MM.1S (cell line): ENCODE data around the gene OR4D2.

Source experiments
- DNase-seq: peaks from one replicate; pipeline ENCODE4 v3.0.0-alpha.2; 2015
- H2AFZ ChIP-seq: fragments of 300-600 bp; sonication (generic); 2 replicates; pipeline ENCODE4 v1.6.0; 2016; ENCODE audit warnings: antibody characterized with exemption, low read length
- H3F3A ChIP-seq: fragments of 300-600 bp; sonication (generic); 2 replicates; pipeline ENCODE4 v1.6.1; 2016; ENCODE audit warnings: mild to moderate bottlenecking, antibody characterized with exemption, low read length, moderate library complexity, mixed read lengths; ENCODE audit not compliant: insufficient read depth
- H3K27ac ChIP-seq: fragments of 300-600 bp; sonication (generic); 2 replicates; pipeline ENCODE4 v1.5.1; 2016; ENCODE audit warnings: mild to moderate bottlenecking, low read length
- H3K27me3 ChIP-seq: fragments of 300-600 bp; sonication (generic); replicated peaks from 2 replicates; pipeline ENCODE4 v1.6.0; 2016; ENCODE audit warnings: low read length; ENCODE audit not compliant: insufficient read depth
- H3K36me3 ChIP-seq: fragments of 300-600 bp; sonication (generic); replicated peaks from 2 replicates; pipeline ENCODE4 v1.6.1; 2016; ENCODE audit warnings: mild to moderate bottlenecking, low read length, mixed read lengths; ENCODE audit not compliant: insufficient read depth
- H3K4me1 ChIP-seq: fragments of 300-600 bp; sonication (generic); 2 replicates; pipeline ENCODE4 v1.6.1; 2016; ENCODE audit warnings: low read length, mixed read lengths
- H3K4me2 ChIP-seq: fragments of 300-600 bp; sonication (generic); 2 replicates; pipeline ENCODE4 v1.6.0; 2016; ENCODE audit warnings: low read depth, low read length
- H3K4me3 ChIP-seq: fragments of 300-600 bp; sonication (generic); 2 replicates; pipeline ENCODE4 v1.5.1; 2016; ENCODE audit warnings: low read length, mixed read lengths
- H3K79me2 ChIP-seq: fragments of 300-600 bp; sonication (generic); 2 replicates; pipeline ENCODE4 v1.6.1; 2016; ENCODE audit warnings: mixed run types, low read length, mixed read lengths
- H3K9ac ChIP-seq: fragments of 300-600 bp; sonication (generic); 2 replicates; pipeline ENCODE4 v1.6.1; 2016; ENCODE audit warnings: low read length, mixed read lengths
- H3K9me2 ChIP-seq: fragments of 300-600 bp; sonication (generic); replicated peaks from 2 replicates; pipeline ENCODE4 v1.6.1; 2016; ENCODE audit warnings: mild to moderate bottlenecking, low read length, mixed read lengths; ENCODE audit not compliant: insufficient read depth
- H3K9me3 ChIP-seq: fragments of 300-600 bp; sonication (generic); replicated peaks from 2 replicates; pipeline ENCODE4 v1.6.1; 2016; ENCODE audit warnings: mild to moderate bottlenecking, low read length, mixed read lengths; ENCODE audit not compliant: insufficient read depth
- H4K20me1 ChIP-seq: fragments of 300-600 bp; sonication (generic); 2 replicates; pipeline ENCODE4 v1.6.1; 2016; ENCODE audit warnings: mild to moderate bottlenecking, low read length, moderate library complexity, mixed read lengths; ENCODE audit not compliant: insufficient read depth
- EZH2 ChIP-seq: fragments of 300-600 bp; sonication (generic); optimal IDR thresholded peaks from 2 replicates; pipeline ENCODE3; 2017; ENCODE audit warnings: low read depth, mild to moderate bottlenecking, antibody characterized with exemption, low read length, mixed read lengths
- EZH2phosphoT487 ChIP-seq: fragments of 300-600 bp; sonication (generic); IDR thresholded peaks from 2 replicates; pipeline ENCODE4 v1.6.1; 2018; ENCODE audit warnings: antibody characterized with exemption, low read length
- TF ChIP-seq, protein P1 (sequence below): fragments of 300-600 bp; sonication (generic); IDR thresholded peaks from 2 replicates; pipeline ENCODE4 v1.5.1; 2016; ENCODE audit warnings: antibody characterized with exemption, low read length, mixed read lengths

The OR4D2 gene

DNA sequence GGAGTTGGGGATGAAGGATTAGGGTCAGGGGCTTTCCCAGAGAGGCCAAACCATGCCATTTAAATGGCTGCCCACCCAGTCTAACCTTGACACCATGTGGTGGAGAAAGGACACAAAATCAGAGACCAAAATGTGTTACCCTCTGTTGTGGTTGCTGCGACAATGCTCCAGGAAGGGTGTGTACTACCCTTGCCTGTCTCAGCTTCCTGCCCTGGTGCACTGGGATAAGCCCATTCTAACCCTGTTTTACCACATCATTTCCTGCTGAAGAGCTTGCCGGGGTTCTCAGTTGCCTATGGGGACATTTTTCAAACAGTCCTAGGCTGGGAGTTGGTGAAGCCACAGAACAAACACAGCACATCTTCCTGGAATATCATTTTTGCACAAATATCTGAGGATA lies 13.7 kb upstream of the OR4D2 start:
- Histone ChIP-seq H3F3A (no peaks in the 10 kb centered on the region), H3K79me2 (no peaks in the 10 kb centered on the region), H3K9ac (no peak overlapping the region), H3K27me3 (no peaks in the 10 kb centered on the region), H3K4me3 (peak overlapping the region; percentile 15; the same call in 1 of the 2 replicates), H3K4me1 (peaks cover 19% of the 10 kb centered on the region), H3K9me3 (no peaks in the 10 kb centered on the region), H4K20me1 (no peaks in the 10 kb centered on the region), H3K9me2 (no peaks in the 10 kb centered on the region), H3K4me2 (peak overlapping the region; percentile 71), H3K36me3 (no peaks in the 10 kb centered on the region), H3K27ac (peak overlapping the region; percentile 53; the same call in 1 of the 2 replicates), H2AFZ (peak overlapping the region; percentile 55)
- DNase-seq: peak; percentile 77
- TF ChIP-seq EZH2phosphoT487: no peak
- TF ChIP-seq, protein P1, sequence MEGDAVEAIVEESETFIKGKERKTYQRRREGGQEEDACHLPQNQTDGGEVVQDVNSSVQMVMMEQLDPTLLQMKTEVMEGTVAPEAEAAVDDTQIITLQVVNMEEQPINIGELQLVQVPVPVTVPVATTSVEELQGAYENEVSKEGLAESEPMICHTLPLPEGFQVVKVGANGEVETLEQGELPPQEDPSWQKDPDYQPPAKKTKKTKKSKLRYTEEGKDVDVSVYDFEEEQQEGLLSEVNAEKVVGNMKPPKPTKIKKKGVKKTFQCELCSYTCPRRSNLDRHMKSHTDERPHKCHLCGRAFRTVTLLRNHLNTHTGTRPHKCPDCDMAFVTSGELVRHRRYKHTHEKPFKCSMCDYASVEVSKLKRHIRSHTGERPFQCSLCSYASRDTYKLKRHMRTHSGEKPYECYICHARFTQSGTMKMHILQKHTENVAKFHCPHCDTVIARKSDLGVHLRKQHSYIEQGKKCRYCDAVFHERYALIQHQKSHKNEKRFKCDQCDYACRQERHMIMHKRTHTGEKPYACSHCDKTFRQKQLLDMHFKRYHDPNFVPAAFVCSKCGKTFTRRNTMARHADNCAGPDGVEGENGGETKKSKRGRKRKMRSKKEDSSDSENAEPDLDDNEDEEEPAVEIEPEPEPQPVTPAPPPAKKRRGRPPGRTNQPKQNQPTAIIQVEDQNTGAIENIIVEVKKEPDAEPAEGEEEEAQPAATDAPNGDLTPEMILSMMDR: no peak
- TF ChIP-seq EZH2: no peak

GRCh38 chr17:58153671-58154070 lies 13.1 kb upstream of the OR4D2 start:
- H3K4me3 ChIP-seq: no peak overlapping the region
- no peaks in the 10 kb centered on the region for H3K79me2 ChIP-seq
- no peaks in the 10 kb centered on the region for H4K20me1 ChIP-seq
- H3K27me3 ChIP-seq: no peaks in the 10 kb centered on the region
- H3K9ac ChIP-seq: no peak overlapping the region
- H3K36me3 ChIP-seq: no peaks in the 10 kb centered on the region
- no peaks in the 10 kb centered on the region for H3K9me3 ChIP-seq
- no peaks in the 10 kb centered on the region for H3F3A ChIP-seq
- no peaks in the 10 kb centered on the region for H3K9me2 ChIP-seq
- H3K4me1 ChIP-seq: peaks cover 19% of the 10 kb centered on the region
- peak overlapping the region; percentile 71; the same call in 1 of the 2 replicates for H3K4me2 ChIP-seq
- H3K27ac ChIP-seq: peak overlapping the region; percentile 53; the same call in 1 of the 2 replicates
- no peak for DNase-seq
- TF ChIP-seq, protein P1: no peak
- no peak for TF ChIP-seq EZH2phosphoT487
- TF ChIP-seq EZH2: no peak
- H2AFZ ChIP-seq: no peak overlapping the region

GRCh38 chr17:58156839-58157803 lies 9.7 kb upstream of the OR4D2 start:
- no peaks in the 10 kb centered on the region for H3K36me3 ChIP-seq
- no peak overlapping the region for H3K4me3 ChIP-seq
- H3K27ac ChIP-seq: no peak overlapping the region
- no peaks in the 10 kb centered on the region for H3K9me2 ChIP-seq
- no peaks in the 10 kb centered on the region for H3K79me2 ChIP-seq
- no peak overlapping the region for H3K9ac ChIP-seq
- H4K20me1 ChIP-seq: no peaks in the 10 kb centered on the region
- H2AFZ ChIP-seq: no peak overlapping the region
- TF ChIP-seq, protein P1: no peak
- no peak for TF ChIP-seq EZH2
- TF ChIP-seq EZH2phosphoT487: no peak
- H3K27me3 ChIP-seq: no peaks in the 10 kb centered on the region
- no peaks in the 10 kb centered on the region for H3F3A ChIP-seq
- H3K4me2 ChIP-seq: no peak overlapping the region
- H3K9me3 ChIP-seq: no peaks in the 10 kb centered on the region
- H3K4me1 ChIP-seq: peaks cover 19% of the 10 kb centered on the region
- no peak for DNase-seq
